HEK293 (cell line): Measurements from ENCODE around the gene TMIGD1.

Experiments
- CTCF ChIA-PET: fragments of 350-600 bp; formaldehyde crosslinking; extraction: SDS; loops from one replicate; lab custom pipeline; 2021; ENCODE audit warnings: antibody characterized with exemption; lab: Yijun Ruan, JAX
- POLR2A ChIA-PET: fragments of 300-600 bp; formaldehyde crosslinking; extraction: SDS; loops from one replicate; lab custom pipeline; 2020; ENCODE audit warnings: antibody characterized with exemption, inconsistent platforms; lab: Yijun Ruan, JAX
- H3K27ac ChIP-seq: fragments of 200-500 bp; sonication (Bioruptor generic); 2 replicates; pipeline ENCODE4 v1.5.1; 2014; ENCODE audit warnings: low read depth, low read length, control low read depth, inconsistent platforms; ENCODE audit errors: extremely low read depth
- H3K36me3 ChIP-seq, 2 experiments: fragments of 200-500 bp in 1 of 2; sonication (Bioruptor generic) in 1 of 2; 1 replicate in 1 of 2; 2 replicates in 1 of 2; pipeline ENCODE4 v1.5.1; 2014 to 2017; ENCODE audit warnings: inconsistent platforms in 2 of 2, low read length in 2 of 2; ENCODE audit not compliant: control insufficient read depth in 2 of 2, insufficient read depth in 1 of 2
- H3K4me1 ChIP-seq: fragments of 200-500 bp; sonication (Bioruptor generic); 2 replicates; pipeline ENCODE4 v1.5.1; 2014; ENCODE audit warnings: mild to moderate bottlenecking, low read length, inconsistent platforms; ENCODE audit not compliant: control insufficient read depth, insufficient read depth
- H3K4me3 ChIP-seq: 2 replicates; pipeline ENCODE4 v1.5.1; 2011; ENCODE audit warnings: low read depth, mild to moderate bottlenecking, control low read depth, low read length, moderate library complexity
- H3K9me3 ChIP-seq: fragments of 200-500 bp; sonication (Bioruptor generic); 2 replicates; pipeline ENCODE4 v1.5.1; 2014; ENCODE audit warnings: low read depth, low read length, inconsistent platforms; ENCODE audit not compliant: control insufficient read depth, insufficient read depth
- FEZF1 ChIP-seq: fragments of 450-650 bp; formaldehyde crosslinking; IDR thresholded peaks from 2 replicates; pipeline ENCODE4 v1.5.1; 2016; ENCODE audit warnings: missing biosample characterization, missing genetic modification characterization
- GLI4 ChIP-seq: fragments of 450-650 bp; formaldehyde crosslinking; IDR thresholded peaks from 2 replicates; pipeline ENCODE4 v1.5.1; 2016; ENCODE audit warnings: missing biosample characterization, missing genetic modification characterization
- OVOL3 ChIP-seq: fragments of 450-650 bp; formaldehyde crosslinking; IDR thresholded peaks from 2 replicates; pipeline ENCODE4 v1.5.1; 2016; ENCODE audit warnings: missing biosample characterization, missing genetic modification characterization
- PRDM4 ChIP-seq: fragments of 450-650 bp; formaldehyde crosslinking; IDR thresholded peaks from 2 replicates; pipeline ENCODE4 v1.5.1; 2017; ENCODE audit warnings: missing biosample characterization, missing genetic modification characterization
- RBAK ChIP-seq: fragments of 450-650 bp; formaldehyde crosslinking; IDR thresholded peaks from 2 replicates; pipeline ENCODE4 v1.5.1; 2016; ENCODE audit warnings: missing biosample characterization, missing genetic modification characterization
- SETDB1 ChIP-seq: IDR thresholded peaks from one replicate; pipeline ENCODE4 v1.6.1; 2017; ENCODE audit warnings: mild to moderate bottlenecking, low read length, moderate library complexity, mixed read lengths; ENCODE audit not compliant: insufficient read length
- ZFP41 ChIP-seq: fragments of 450-650 bp; formaldehyde crosslinking; IDR thresholded peaks from 2 replicates; pipeline ENCODE4 v1.5.1; 2016; ENCODE audit warnings: missing biosample characterization, missing genetic modification characterization, borderline replicate concordance
- ZNF10 ChIP-seq: fragments of 450-650 bp; formaldehyde crosslinking; IDR thresholded peaks from 2 replicates; pipeline ENCODE4 v1.5.1; 2017; ENCODE audit warnings: missing biosample characterization, missing genetic modification characterization
- ZNF146 ChIP-seq: fragments of 450-650 bp; formaldehyde crosslinking; IDR thresholded peaks from 2 replicates; pipeline ENCODE4 v1.5.1; 2016; ENCODE audit warnings: missing biosample characterization, missing genetic modification characterization
- ZNF148 ChIP-seq: fragments of 450-650 bp; formaldehyde crosslinking; IDR thresholded peaks from 2 replicates; pipeline ENCODE4 v1.5.0; 2017; ENCODE audit warnings: missing biosample characterization, missing genetic modification characterization, borderline replicate concordance
- ZNF157 ChIP-seq: fragments of 450-650 bp; formaldehyde crosslinking; IDR thresholded peaks from 2 replicates; pipeline ENCODE4 v1.5.1; 2016; ENCODE audit warnings: missing biosample characterization, missing genetic modification characterization
- ZNF335 ChIP-seq: fragments of 450-650 bp; formaldehyde crosslinking; conservative IDR thresholded peaks from 2 replicates; pipeline ENCODE4 v1.5.1; 2016; ENCODE audit warnings: missing biosample characterization, missing genetic modification characterization
- ZNF366 ChIP-seq: fragments of 450-650 bp; formaldehyde crosslinking; conservative IDR thresholded peaks from 2 replicates; pipeline ENCODE4 v1.5.1; 2016; ENCODE audit warnings: missing biosample characterization, missing genetic modification characterization
- ZNF398 ChIP-seq: fragments of 450-650 bp; formaldehyde crosslinking; IDR thresholded peaks from 2 replicates; pipeline ENCODE4 v1.5.1; 2017; ENCODE audit warnings: missing biosample characterization, missing genetic modification characterization
- ZNF48 ChIP-seq: fragments of 450-650 bp; formaldehyde crosslinking; IDR thresholded peaks from 2 replicates; pipeline ENCODE4 v1.5.1; 2016; ENCODE audit warnings: missing biosample characterization, missing genetic modification characterization
- ZNF530 ChIP-seq: fragments of 450-650 bp; formaldehyde crosslinking; IDR thresholded peaks from 2 replicates; pipeline ENCODE4 v1.5.1; 2016; ENCODE audit warnings: low read depth, missing biosample characterization, missing genetic modification characterization
- ZNF580 ChIP-seq: fragments of 450-650 bp; formaldehyde crosslinking; IDR thresholded peaks from 2 replicates; pipeline ENCODE4 v1.5.1; 2016; ENCODE audit warnings: missing biosample characterization, missing genetic modification characterization
- ZNF600 ChIP-seq: fragments of 450-650 bp; formaldehyde crosslinking; IDR thresholded peaks from 2 replicates; pipeline ENCODE4 v1.5.1; 2016; ENCODE audit warnings: missing biosample characterization, missing genetic modification characterization
- ZNF621 ChIP-seq: fragments of 450-650 bp; formaldehyde crosslinking; IDR thresholded peaks from 2 replicates; pipeline ENCODE4 v1.5.1; 2017; ENCODE audit warnings: missing biosample characterization, missing genetic modification characterization
- ZNF629 ChIP-seq: fragments of 450-650 bp; formaldehyde crosslinking; IDR thresholded peaks from 2 replicates; pipeline ENCODE4 v1.5.1; 2017; ENCODE audit warnings: missing biosample characterization, missing genetic modification characterization
- ZNF768 ChIP-seq: fragments of 450-650 bp; formaldehyde crosslinking; IDR thresholded peaks from 2 replicates; pipeline ENCODE4 v1.5.1; 2018; ENCODE audit warnings: missing biosample characterization, mild to moderate bottlenecking, missing genetic modification characterization
- ZXDB ChIP-seq: fragments of 450-650 bp; formaldehyde crosslinking; IDR thresholded peaks from 2 replicates; pipeline ENCODE4 v1.5.1; 2016; ENCODE audit warnings: missing biosample characterization, missing genetic modification characterization
- TF ChIP-seq, protein P1 (sequence below): fragments of 450-650 bp; formaldehyde crosslinking; IDR thresholded peaks from 2 replicates; pipeline ENCODE4 v1.5.1; 2016; ENCODE audit warnings: missing biosample characterization, missing genetic modification characterization
- TF ChIP-seq, protein P2 (sequence below): fragments of 450-650 bp; formaldehyde crosslinking; IDR thresholded peaks from 2 replicates; pipeline ENCODE4 v1.5.1; 2017; ENCODE audit warnings: missing biosample characterization, missing genetic modification characterization
- TF ChIP-seq, protein P3 (sequence below): fragments of 450-650 bp; IDR thresholded peaks from 2 replicates; pipeline ENCODE4 v1.5.1; 2018; ENCODE audit warnings: missing biosample characterization, missing genetic modification characterization

TMIGD1 gene

GRCh38 chr17:30376621-30377452 is 43.0 kb upstream of the TMIGD1 start (continued):
- TF ChIP-seq ZNF157 (tag by site-specific recombination) (no peak), ZNF48 (no peak), SETDB1 (no peak), ZNF148 (tag by site-specific recombination) (no peak), ZNF146 (tag by site-specific recombination) (0 out of 2 replicates have a peak, but pooled peaks have one; percentile 24), RBAK (no peak), ZXDB (tag by site-specific recombination) (peak; percentile 6; the same call in 1 of the 2 replicates), FEZF1 (tag by site-specific recombination) (peak; percentile 99), ZNF335 (peak; percentile 37; the same call in 1 of the 2 replicates), ZNF530 (tag by site-specific recombination) (no peak), ZNF629 (peak; percentile 82), OVOL3 (tag by site-specific recombination) (peak; percentile 94), ZNF621 (tag by site-specific recombination) (no peak), ZNF768 (tag by site-specific recombination) (no peak), ZNF580 (tag by site-specific recombination) (peak; percentile 87), ZFP41 (no peak)
- TF ChIP-seq, protein P1, sequence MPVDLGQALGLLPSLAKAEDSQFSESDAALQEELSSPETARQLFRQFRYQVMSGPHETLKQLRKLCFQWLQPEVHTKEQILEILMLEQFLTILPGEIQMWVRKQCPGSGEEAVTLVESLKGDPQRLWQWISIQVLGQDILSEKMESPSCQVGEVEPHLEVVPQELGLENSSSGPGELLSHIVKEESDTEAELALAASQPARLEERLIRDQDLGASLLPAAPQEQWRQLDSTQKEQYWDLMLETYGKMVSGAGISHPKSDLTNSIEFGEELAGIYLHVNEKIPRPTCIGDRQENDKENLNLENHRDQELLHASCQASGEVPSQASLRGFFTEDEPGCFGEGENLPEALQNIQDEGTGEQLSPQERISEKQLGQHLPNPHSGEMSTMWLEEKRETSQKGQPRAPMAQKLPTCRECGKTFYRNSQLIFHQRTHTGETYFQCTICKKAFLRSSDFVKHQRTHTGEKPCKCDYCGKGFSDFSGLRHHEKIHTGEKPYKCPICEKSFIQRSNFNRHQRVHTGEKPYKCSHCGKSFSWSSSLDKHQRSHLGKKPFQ (tag by site-specific recombination), result peak; percentile 83
- TF ChIP-seq, protein P2, sequence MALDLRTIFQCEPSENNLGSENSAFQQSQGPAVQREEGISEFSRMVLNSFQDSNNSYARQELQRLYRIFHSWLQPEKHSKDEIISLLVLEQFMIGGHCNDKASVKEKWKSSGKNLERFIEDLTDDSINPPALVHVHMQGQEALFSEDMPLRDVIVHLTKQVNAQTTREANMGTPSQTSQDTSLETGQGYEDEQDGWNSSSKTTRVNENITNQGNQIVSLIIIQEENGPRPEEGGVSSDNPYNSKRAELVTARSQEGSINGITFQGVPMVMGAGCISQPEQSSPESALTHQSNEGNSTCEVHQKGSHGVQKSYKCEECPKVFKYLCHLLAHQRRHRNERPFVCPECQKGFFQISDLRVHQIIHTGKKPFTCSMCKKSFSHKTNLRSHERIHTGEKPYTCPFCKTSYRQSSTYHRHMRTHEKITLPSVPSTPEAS, result peak; percentile 35; the same call in 1 of the 2 replicates
- TF ChIP-seq, protein P3, sequence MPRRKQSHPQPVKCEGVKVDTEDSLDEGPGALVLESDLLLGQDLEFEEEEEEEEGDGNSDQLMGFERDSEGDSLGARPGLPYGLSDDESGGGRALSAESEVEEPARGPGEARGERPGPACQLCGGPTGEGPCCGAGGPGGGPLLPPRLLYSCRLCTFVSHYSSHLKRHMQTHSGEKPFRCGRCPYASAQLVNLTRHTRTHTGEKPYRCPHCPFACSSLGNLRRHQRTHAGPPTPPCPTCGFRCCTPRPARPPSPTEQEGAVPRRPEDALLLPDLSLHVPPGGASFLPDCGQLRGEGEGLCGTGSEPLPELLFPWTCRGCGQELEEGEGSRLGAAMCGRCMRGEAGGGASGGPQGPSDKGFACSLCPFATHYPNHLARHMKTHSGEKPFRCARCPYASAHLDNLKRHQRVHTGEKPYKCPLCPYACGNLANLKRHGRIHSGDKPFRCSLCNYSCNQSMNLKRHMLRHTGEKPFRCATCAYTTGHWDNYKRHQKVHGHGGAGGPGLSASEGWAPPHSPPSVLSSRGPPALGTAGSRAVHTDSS (tag by site-specific recombination), result peak; percentile 57

DNA sequence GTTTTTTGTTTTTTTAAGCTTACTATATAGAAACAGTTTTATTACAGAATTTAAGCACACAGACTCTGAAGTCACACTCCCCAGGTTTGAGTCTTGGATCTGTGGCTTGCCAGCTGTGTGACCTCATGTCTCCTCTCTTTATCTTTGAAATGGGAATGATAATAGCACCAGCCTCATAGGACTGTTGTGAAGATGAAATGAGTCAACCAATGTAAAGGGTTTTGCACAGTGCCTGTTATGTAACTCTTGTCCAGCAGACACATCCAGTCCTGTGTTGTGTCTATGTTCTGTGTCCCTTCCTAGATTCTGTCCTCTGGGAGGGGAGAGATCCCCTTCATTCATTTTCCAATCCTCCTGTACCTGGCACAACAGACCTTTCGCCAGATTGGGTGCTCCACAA is 41.8 kb upstream of the TMIGD1 start:
- POLR2A ChIA-PET, result no interaction called here
- CTCF ChIA-PET, result interaction anchor here (0.7 to 1.0 kb wide), 2 partner anchors 17 to 522 kb away, joined by 3 to 5 read pairs; no protein-coding TSS in a partner anchor
- no peak overlapping the region for H3K4me3 ChIP-seq
- no peaks in the 10 kb centered on the region for H3K9me3 ChIP-seq
- peaks cover 25% of the 10 kb centered on the region for H3K4me1 ChIP-seq
- H3K27ac ChIP-seq, result peak overlapping the region; percentile 85; the same call in 1 of the 2 replicates
- no peaks in the 10 kb centered on the region for H3K36me3 ChIP-seq
- peak; percentile 39; the same call in 1 of the 2 replicates for TF ChIP-seq PRDM4 (tag by site-specific recombination)
- 0 out of 2 replicates have a peak, but pooled peaks have one; percentile 27 for TF ChIP-seq ZNF366
- TF ChIP-seq ZNF398 (tag by site-specific recombination), result no peak
- TF ChIP-seq GLI4 (tag by site-specific recombination), result no peak
- peak; percentile 22; the same call in 1 of the 2 replicates for TF ChIP-seq ZNF600
- TF ChIP-seq ZNF10 (tag by site-specific recombination), result peak; percentile 70
